WTC11 (cell line): Measurements from ENCODE around the gene CDCA5. TPM values are rescaled to one million over a fixed set of nuclear protein-coding genes. Genes with fewer than 3 reads are reported as not detected.
A peak's percentile ranks its signal among the peaks of the same experiment; 100 is the strongest.

Experiments
- ATAC-seq: fragments of 200-7000 bp; cut with Tn5 transposase; 2 replicates; pipeline ENCODE4 v1.10.0; 2021; ENCODE audit warnings: mild to moderate bottlenecking, moderate library complexity
- CTCF ChIA-PET: fragments of 300-600 bp; sonication (Branson Sonifier 250); formaldehyde crosslinking; loops from one replicate; lab custom pipeline; 2021; ENCODE audit warnings: antibody characterized with exemption; lab: Charles Lee
- POLR2A ChIA-PET: fragments of 350-600 bp; sonication (Branson Sonifier 250); formaldehyde crosslinking; loops from one replicate; lab custom pipeline; 2021; ENCODE audit warnings: antibody characterized with exemption; lab: Charles Lee
- DNase-seq: peaks from one replicate; pipeline ENCODE4 v3.0.0; 2021; ENCODE audit warnings: low spot score
- H3K27ac Mint-ChIP-seq: 2 replicates; pipeline ENCODE4 v1.8.0; 2021; ENCODE audit warnings: mixed read lengths
- H3K27me3 Mint-ChIP-seq: 2 replicates; pipeline ENCODE4 v1.8.0; 2021; ENCODE audit warnings: low read depth, mild to moderate bottlenecking, moderate library complexity, mixed read lengths
- H3K36me3 Mint-ChIP-seq: 2 replicates; pipeline ENCODE4 v1.8.0; 2021; ENCODE audit warnings: mixed read lengths
- H3K4me1 Mint-ChIP-seq: 2 replicates; pipeline ENCODE4 v1.8.0; 2022; ENCODE audit warnings: mixed read lengths
- H3K4me3 Mint-ChIP-seq: 2 replicates; pipeline ENCODE4 v1.8.0; 2021; ENCODE audit warnings: mild to moderate bottlenecking, moderate library complexity, mixed read lengths
- H3K9me3 Mint-ChIP-seq: 2 replicates; pipeline ENCODE4 v1.8.0; 2021; ENCODE audit warnings: mixed read lengths
- ATF1 ChIP-seq: sonication (generic); formaldehyde crosslinking; IDR thresholded peaks from 2 replicates; pipeline ENCODE4 v1.8.1; 2023; ENCODE audit warnings: mild to moderate bottlenecking, moderate library complexity, missing genetic modification reagents
- ATF6 ChIP-seq: sonication (generic); formaldehyde crosslinking; IDR thresholded peaks from 2 replicates; pipeline ENCODE4 v1.8.1; 2023; ENCODE audit warnings: mild to moderate bottlenecking, missing genetic modification reagents
- CDX4 ChIP-seq: fragments of 250-450 bp; sonication (Bioruptor Pico); IDR thresholded peaks from 2 replicates; pipeline ENCODE4 v1.9.0; 2021; ENCODE audit warnings: moderate library complexity, mild to moderate bottlenecking, inconsistent platforms, borderline replicate concordance
- CREB1 ChIP-seq: sonication (generic); formaldehyde crosslinking; IDR thresholded peaks from 2 replicates; pipeline ENCODE4 v1.8.0; 2023; ENCODE audit warnings: mild to moderate bottlenecking, missing genetic modification reagents
- CTCF ChIP-seq: fragments of 200-600 bp; IDR thresholded peaks from 2 replicates; pipeline ENCODE4 v1.8.0; 2022; ENCODE audit warnings: antibody characterized with exemption
- FOXP1 ChIP-seq: sonication (generic); formaldehyde crosslinking; IDR thresholded peaks from 2 replicates; pipeline ENCODE4 v1.8.0; 2022; ENCODE audit warnings: missing genetic modification reagents, mild to moderate bottlenecking, moderate library complexity, borderline replicate concordance
- GRHL2 ChIP-seq: fragments of 250-450 bp; sonication (Bioruptor Pico); IDR thresholded peaks from 2 replicates; pipeline ENCODE4 v1.8.0; 2022; ENCODE audit warnings: mild to moderate bottlenecking, moderate library complexity; ENCODE audit not compliant: insufficient replicate concordance, severe bottlenecking
- MLX ChIP-seq: sonication (generic); formaldehyde crosslinking; IDR thresholded peaks from 2 replicates; pipeline ENCODE4 v1.8.1; 2023; ENCODE audit warnings: mild to moderate bottlenecking, missing genetic modification reagents, moderate library complexity
- NFATC4 ChIP-seq: fragments of 250-450 bp; sonication (Bioruptor Pico); IDR thresholded peaks from 2 replicates; pipeline ENCODE4 v1.9.0; 2021; ENCODE audit warnings: mild to moderate bottlenecking
- NFYB ChIP-seq: sonication (generic); formaldehyde crosslinking; conservative IDR thresholded peaks from 2 replicates; pipeline ENCODE4 v1.8.0; 2022; ENCODE audit warnings: low read depth, missing genetic modification reagents
- NR2C2 ChIP-seq: sonication (generic); formaldehyde crosslinking; IDR thresholded peaks from 2 replicates; pipeline ENCODE4 v1.8.0; 2022; ENCODE audit warnings: mild to moderate bottlenecking, missing genetic modification reagents
- OVOL2 ChIP-seq: fragments of 250-450 bp; sonication (Bioruptor Pico); IDR thresholded peaks from 2 replicates; pipeline ENCODE4 v1.9.0; 2021; ENCODE audit warnings: mild to moderate bottlenecking, borderline replicate concordance
- PRDM15 ChIP-seq: sonication (generic); formaldehyde crosslinking; IDR thresholded peaks from 2 replicates; pipeline ENCODE4 v1.8.0; 2022; ENCODE audit warnings: missing genetic modification reagents
- PRRX2 ChIP-seq: fragments of 250-450 bp; sonication (Bioruptor Pico); IDR thresholded peaks from 2 replicates; pipeline ENCODE4 v1.8.0; 2021; ENCODE audit warnings: mild to moderate bottlenecking
- SMAD4 ChIP-seq: sonication (generic); formaldehyde crosslinking; IDR thresholded peaks from 2 replicates; pipeline ENCODE4 v1.8.0; 2022; ENCODE audit warnings: mild to moderate bottlenecking, missing genetic modification reagents
- SP1 ChIP-seq: sonication (generic); formaldehyde crosslinking; conservative IDR thresholded peaks from 2 replicates; pipeline ENCODE4 v1.8.1; 2022; ENCODE audit warnings: missing genetic modification reagents
- TEAD1 ChIP-seq: sonication (generic); formaldehyde crosslinking; IDR thresholded peaks from 2 replicates; pipeline ENCODE4 v1.8.0; 2022; ENCODE audit warnings: mild to moderate bottlenecking, missing genetic modification reagents
- TEAD4 ChIP-seq: sonication (generic); formaldehyde crosslinking; IDR thresholded peaks from 2 replicates; pipeline ENCODE4 v1.8.0; 2022; ENCODE audit warnings: mild to moderate bottlenecking, missing genetic modification reagents
- TP53 ChIP-seq: sonication (generic); formaldehyde crosslinking; IDR thresholded peaks from 2 replicates; pipeline ENCODE4 v1.8.1; 2023; ENCODE audit warnings: mild to moderate bottlenecking, missing genetic modification reagents
- USF1 ChIP-seq: sonication (generic); formaldehyde crosslinking; IDR thresholded peaks from 2 replicates; pipeline ENCODE4 v1.8.0; 2022; ENCODE audit warnings: mild to moderate bottlenecking, missing genetic modification reagents
- USF2 ChIP-seq: sonication (generic); formaldehyde crosslinking; IDR thresholded peaks from 2 replicates; pipeline ENCODE4 v1.8.1; 2023; ENCODE audit warnings: mild to moderate bottlenecking, missing genetic modification reagents, moderate library complexity
- ZNF232 ChIP-seq: sonication (generic); formaldehyde crosslinking; IDR thresholded peaks from 2 replicates; pipeline ENCODE4 v1.8.0; 2022; ENCODE audit warnings: mild to moderate bottlenecking, missing genetic modification reagents
- ZNF317 ChIP-seq: sonication (generic); formaldehyde crosslinking; IDR thresholded peaks from 2 replicates; pipeline ENCODE4 v1.8.1; 2023; ENCODE audit warnings: low read depth, mild to moderate bottlenecking, moderate library complexity, missing genetic modification reagents, borderline replicate concordance
- ZNF423 ChIP-seq: fragments of 250-450 bp; sonication (Bioruptor Pico); IDR thresholded peaks from 2 replicates; pipeline ENCODE4 v2.1.2; 2022; ENCODE audit warnings: mild to moderate bottlenecking, moderate library complexity
- total RNA-seq: library from RNA; stranded (reverse); gene quantifications from 3 replicates; pipeline ENCODE4 v1.2.3, GENCODE V29; 2021

Gene CDCA5
- total RNA-seq, 1 experiment from 2014 or later = 95.9 TPM

GRCh38 chr11:65103476-65103875 lies 19.6 kb upstream of the CDCA5 start:
- H3K27ac Mint-ChIP-seq = no peak overlapping the region
- no peaks in the 10 kb centered on the region for H3K4me1 Mint-ChIP-seq
- H3K9me3 Mint-ChIP-seq = no peaks in the 10 kb centered on the region
- ChIA-PET CTCF (no interaction called here), POLR2A (interaction anchor here (1.6 kb wide), 1 partner anchor 8 kb away, joined by 3 read pairs; the partner anchor contains the start of gene TM7SF2)
- no peak overlapping the region for H3K4me3 Mint-ChIP-seq
- DNase-seq = no peak
- ATAC-seq = no peak
- H3K36me3 Mint-ChIP-seq = peaks cover 7% of the 10 kb centered on the region; the same call in 1 of the 2 replicates
- no peak for TF ChIP-seq OVOL2 (CRISPR knock-in tag)
- no peak for TF ChIP-seq USF2 (CRISPR knock-in tag)
- no peak for TF ChIP-seq TP53 (CRISPR knock-in tag)
- TF ChIP-seq ATF1 (CRISPR knock-in tag) = no peak
- TF ChIP-seq NFYB (CRISPR knock-in tag) = no peak
- no peak for TF ChIP-seq TEAD1 (CRISPR knock-in tag)
- TF ChIP-seq PRDM15 (CRISPR knock-in tag) = no peak
- TF ChIP-seq ZNF232 (CRISPR knock-in tag) = no peak
- no peak for TF ChIP-seq ZNF423 (CRISPR knock-in tag)
- TF ChIP-seq SMAD4 (CRISPR knock-in tag) = no peak
- no peak for TF ChIP-seq MLX
- TF ChIP-seq USF1 (CRISPR knock-in tag) = no peak
- TF ChIP-seq FOXP1 (CRISPR knock-in tag) = no peak
- no peak for TF ChIP-seq NFATC4
- TF ChIP-seq ZNF317 (CRISPR knock-in tag) = no peak
- TF ChIP-seq GRHL2 (CRISPR knock-in tag) = no peak
- no peak for TF ChIP-seq NR2C2
- no peak for TF ChIP-seq SP1 (CRISPR knock-in tag)
- H3K27me3 Mint-ChIP-seq = no peaks in the 10 kb centered on the region

- Mint-ChIP-seq H3K27ac (0 out of 2 replicates have a peak overlapping the region, but pooled peaks have one; percentile 32), H3K4me3 (no peak overlapping the region), H3K4me1 (no peaks in the 10 kb centered on the region), H3K27me3 (no peaks in the 10 kb centered on the region), H3K9me3 (no peaks in the 10 kb centered on the region), H3K36me3 (peaks cover 11% of the 10 kb centered on the region)
- ATAC-seq (no peak), DNase-seq (no peak)
- POLR2A ChIA-PET = interaction anchor here (1.6 kb wide), 1 partner anchor 9 kb away, joined by 3 read pairs; the partner anchor contains the start of gene TM7SF2
- CTCF ChIA-PET = interaction anchor here (0.7 to 9.9 kb wide), 2 partner anchors 9 to 34 kb away, joined by 4 to 104 read pairs; partner anchors contain the start of gene TM7SF2
- TF ChIP-seq CREB1 (CRISPR knock-in tag) (no peak), ATF6 (CRISPR knock-in tag) (no peak), CTCF (no peak), CDX4 (CRISPR knock-in tag) (no peak), TEAD4 (CRISPR knock-in tag) (no peak), PRRX2 (CRISPR knock-in tag) (no peak), MLX (no peak)
These were observed 18.6 kb upstream of the CDCA5 start for GRCh38 chr11:65102142-65103095.
